Fibroblast of villous mesenchyme (primary cell): Measurements from ENCODE around the gene LNP1. TPM values are rescaled to one million over a fixed set of nuclear protein-coding genes. Genes with fewer than 3 reads are reported as not detected.

ENCODE experiments used
- DNase-seq: peaks from one replicate; pipeline ENCODE4 v3.0.0-alpha.2; 2010; ENCODE audit warnings: low read depth
- H3K4me3 ChIP-seq: 2 replicates; pipeline ENCODE4 v1.5.1; 2011; ENCODE audit warnings: low read depth, mild to moderate bottlenecking, low read length
- total RNA-seq: library from RNA; depleted of rRNA; stranded (reverse); fragments of >200 nt; gene quantifications from 2 replicates; pipeline ENCODE4 v1.2.3, GENCODE V29; 2012
- TF ChIP-seq, protein P1 (sequence below): IDR thresholded peaks from 2 replicates; pipeline ENCODE4 v1.5.1; 2012; ENCODE audit warnings: low read depth, mild to moderate bottlenecking, low read length; ENCODE audit not compliant: insufficient read depth

LNP1 gene
- total RNA-seq, 1 donor = 4.7 TPM

DNA sequence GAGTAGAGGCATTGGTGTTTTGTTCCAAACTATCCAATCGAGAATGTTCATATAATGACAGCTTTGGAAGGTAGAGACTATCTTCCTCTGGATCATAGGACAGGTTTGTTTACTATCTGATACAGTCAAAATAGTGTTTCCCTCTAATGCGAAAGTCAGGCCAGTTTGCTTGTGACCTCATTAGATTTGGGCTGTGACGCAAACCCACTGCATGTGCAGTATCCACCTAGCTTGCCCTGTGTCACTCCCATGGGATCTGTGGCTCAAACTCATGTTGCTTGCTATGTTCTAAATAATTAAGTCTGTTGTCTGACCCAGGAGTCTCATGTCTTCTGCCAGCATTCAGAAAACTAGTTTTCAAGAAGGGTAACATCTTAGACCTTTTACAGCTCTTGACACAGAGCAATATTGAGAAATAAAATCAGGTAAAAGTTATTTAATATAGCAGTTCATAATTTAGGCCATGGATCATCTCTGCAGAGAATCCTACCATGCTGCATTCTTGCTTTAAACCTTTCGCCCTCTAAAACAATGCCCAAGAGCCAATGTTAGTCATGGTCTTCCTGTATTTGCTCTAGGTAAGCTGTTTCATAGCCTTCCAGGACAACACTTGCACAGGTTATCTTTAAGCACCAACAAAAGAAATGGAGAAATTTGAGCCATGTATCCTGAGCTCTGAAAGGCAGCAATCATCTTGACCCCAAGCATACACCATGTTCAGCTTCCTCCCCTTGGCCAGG, 40.4 kb upstream of the LNP1 start:
- DNase-seq = no peak
- H3K4me3 ChIP-seq = no peak overlapping the region

DNA sequence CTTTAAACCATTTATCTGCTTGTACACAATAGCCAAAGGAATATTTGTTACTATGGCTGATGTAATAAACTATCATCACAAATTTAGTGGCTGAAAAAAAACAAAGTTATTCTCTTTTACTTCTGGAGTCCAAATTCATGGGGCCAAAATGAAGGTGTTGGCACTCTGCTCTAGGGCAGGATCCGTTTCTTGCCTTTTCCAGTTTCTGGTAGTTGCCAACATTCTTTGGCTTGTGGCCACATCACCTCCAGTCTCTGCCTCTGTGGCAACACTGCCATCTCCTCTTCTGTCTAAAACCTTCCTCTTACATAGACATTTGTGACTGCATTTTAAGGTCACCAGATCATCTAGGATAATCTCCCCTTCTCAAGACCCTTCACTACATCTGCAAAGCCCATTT, 39.4 kb upstream of the LNP1 start:
- no peak for DNase-seq
- TF ChIP-seq, protein P1, sequence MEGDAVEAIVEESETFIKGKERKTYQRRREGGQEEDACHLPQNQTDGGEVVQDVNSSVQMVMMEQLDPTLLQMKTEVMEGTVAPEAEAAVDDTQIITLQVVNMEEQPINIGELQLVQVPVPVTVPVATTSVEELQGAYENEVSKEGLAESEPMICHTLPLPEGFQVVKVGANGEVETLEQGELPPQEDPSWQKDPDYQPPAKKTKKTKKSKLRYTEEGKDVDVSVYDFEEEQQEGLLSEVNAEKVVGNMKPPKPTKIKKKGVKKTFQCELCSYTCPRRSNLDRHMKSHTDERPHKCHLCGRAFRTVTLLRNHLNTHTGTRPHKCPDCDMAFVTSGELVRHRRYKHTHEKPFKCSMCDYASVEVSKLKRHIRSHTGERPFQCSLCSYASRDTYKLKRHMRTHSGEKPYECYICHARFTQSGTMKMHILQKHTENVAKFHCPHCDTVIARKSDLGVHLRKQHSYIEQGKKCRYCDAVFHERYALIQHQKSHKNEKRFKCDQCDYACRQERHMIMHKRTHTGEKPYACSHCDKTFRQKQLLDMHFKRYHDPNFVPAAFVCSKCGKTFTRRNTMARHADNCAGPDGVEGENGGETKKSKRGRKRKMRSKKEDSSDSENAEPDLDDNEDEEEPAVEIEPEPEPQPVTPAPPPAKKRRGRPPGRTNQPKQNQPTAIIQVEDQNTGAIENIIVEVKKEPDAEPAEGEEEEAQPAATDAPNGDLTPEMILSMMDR = no peak
- H3K4me3 ChIP-seq = no peak overlapping the region

More for the DNA sequence above, 40.4 kb upstream of the LNP1 start:
- TF ChIP-seq, protein P1 = no peak

GRCh38 chr3:100364421-100364820, 36.9 kb upstream of the LNP1 start:
- no peak overlapping the region for H3K4me3 ChIP-seq
- TF ChIP-seq, protein P1 = no peak
- no peak for DNase-seq

GRCh38 chr3:100366424-100366823, 34.9 kb upstream of the LNP1 start:
- TF ChIP-seq, protein P1 = no peak
- H3K4me3 ChIP-seq = no peak overlapping the region
- DNase-seq = no peak

DNA sequence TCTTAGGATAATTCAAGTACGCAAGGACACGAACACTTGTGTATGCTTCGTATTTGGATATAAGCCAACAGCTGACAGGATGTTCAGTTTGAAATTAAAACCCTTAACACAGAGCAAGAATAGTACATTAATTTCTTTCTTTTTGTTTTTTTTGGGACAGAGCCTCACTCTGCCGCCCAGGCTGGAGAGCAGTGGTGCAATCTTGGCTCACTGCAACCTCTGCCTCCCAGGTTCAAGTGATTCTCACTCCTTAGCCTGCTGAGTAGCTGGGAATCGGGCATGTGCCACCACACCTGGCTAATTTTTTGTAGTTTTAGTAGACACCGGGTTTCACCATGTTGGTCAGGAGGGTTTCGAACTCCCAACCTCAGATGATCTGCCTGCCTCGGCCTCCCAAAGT, 32.9 kb upstream of the LNP1 start:
- TF ChIP-seq, protein P1 = no peak
- no peak for DNase-seq
- no peak overlapping the region for H3K4me3 ChIP-seq

DNA sequence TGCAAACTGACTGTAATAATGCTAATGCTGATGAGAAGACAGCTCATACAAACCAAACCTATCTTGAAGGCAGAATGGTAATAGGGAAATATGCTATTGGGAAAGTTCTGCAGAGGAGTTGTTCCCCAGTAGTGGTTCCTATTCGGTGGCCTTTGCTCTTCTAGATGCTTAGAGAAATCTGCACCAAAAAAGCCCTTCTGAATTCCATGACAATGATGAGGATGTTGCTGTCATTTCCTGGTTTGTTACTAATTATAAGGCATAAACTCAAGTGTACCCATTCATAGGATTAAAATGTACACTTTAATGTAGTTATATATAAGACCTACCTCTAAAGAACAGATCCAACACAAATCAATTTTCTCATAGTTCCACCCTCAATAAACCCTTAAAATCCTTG, 30.6 kb upstream of the LNP1 start:
- TF ChIP-seq, protein P1 = no peak
- no peak for DNase-seq
- no peak overlapping the region for H3K4me3 ChIP-seq

- no peak overlapping the region for H3K4me3 ChIP-seq
- DNase-seq = no peak
- TF ChIP-seq, protein P1 = no peak
These were observed 26.8 kb upstream of the LNP1 start for GRCh38 chr3:100374521-100374920.
